Stimulated activated CD4-positive, alpha-beta T cell treated with anti-CD3 and anti-CD28 coated beads, Interleukin-15, amount 100 ng/mL, for 48 hours (primary cell): ENCODE data around the gene PLXNC1.

ENCODE experiments used
- DNase-seq, 2 donors: peaks; one replicate each; pipeline ENCODE4 v3.0.0-alpha.2; 2020; ENCODE audit warnings: low read depth in 2 of 2

Gene PLXNC1

GRCh38 chr12:94133964-94134795, 14.2 kb upstream of the PLXNC1 start:
- no peak for DNase-seq

- DNase-seq: no peak
Measured at GRCh38 chr12:94135896-94136295, 12.5 kb upstream of the PLXNC1 start.

DNA sequence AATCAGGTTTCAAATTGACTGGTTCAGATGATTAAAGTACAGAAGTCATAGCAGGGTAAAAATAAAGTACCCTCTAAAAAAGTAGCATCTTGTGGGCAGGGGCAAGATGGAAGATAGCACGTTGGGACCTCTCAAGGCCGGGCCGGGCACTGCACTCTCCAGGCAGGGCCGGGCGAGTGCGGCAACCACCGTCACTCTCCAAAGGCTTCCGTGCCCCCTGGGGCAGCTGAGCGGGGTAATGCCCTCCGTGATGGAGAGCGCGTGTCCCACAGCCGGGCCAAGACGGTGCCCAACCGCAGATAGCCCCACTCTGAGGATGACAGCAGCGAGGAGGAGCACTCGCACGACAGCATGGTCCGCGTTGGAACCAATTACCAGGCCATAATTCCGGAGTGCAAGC, 8.6 kb upstream of the PLXNC1 start:
- DNase-seq: no peak

DNA sequence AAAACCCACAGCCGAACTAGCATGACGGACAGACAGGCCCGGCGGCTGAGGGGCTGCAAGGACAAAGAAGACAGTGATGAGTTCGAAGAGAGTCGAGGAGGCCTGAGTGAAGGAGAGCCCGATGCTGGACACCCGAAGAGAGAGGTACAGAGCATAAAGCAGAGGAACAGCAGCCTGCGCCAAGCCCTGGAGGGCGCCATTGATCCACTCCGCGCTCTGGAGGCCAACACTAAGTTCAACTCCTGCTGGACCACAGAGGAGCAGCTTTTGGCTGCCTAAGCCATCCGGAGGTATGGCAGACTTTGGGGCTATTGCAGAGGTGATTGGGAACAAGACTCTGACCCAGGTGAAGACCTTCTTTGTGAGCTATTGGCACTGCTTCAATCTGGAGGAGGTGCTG, 7.8 kb upstream of the PLXNC1 start:
- DNase-seq: peak in 1 of 2 donors; percentile 32

DNA sequence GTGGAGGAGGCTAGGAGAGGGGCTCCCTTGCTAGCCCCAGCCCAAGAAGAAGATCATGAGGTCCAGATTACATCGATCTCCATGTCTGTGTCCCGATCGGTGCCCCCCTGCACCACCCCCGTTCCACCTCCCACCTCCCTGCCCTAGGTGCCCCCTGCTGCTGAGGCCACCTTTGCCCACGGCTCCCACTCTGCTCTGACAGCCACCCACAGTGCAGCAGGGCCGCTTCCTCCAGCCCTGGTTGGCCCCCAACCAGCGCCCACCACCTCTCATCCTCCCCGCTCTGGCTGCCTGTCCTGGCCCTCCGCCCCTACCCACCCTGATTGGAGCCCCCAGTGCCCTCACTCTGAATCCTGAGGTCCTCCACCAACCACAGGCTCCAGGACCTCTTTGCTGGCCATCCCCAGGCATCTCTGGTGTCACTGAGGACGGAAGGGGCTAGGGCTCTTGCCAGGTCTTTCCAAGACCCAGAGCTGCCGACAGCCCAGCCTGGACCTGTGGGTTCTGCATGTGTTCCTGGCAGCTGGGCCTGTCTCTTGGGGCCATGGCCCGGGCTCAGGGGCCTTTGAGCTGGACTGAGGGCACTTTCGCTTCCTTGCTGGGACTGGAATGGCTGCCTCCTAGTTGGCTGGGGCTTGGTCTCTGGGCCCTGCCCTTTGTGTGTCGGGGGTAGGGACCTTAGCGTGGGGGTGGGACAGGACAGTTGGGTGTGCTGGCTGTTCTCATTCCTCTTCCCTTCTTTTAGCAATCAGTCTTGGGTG, 7.2 kb upstream of the PLXNC1 start:
- DNase-seq: no peak

GRCh38 chr12:94141892-94142291, 6.5 kb upstream of the PLXNC1 start:
- no peak for DNase-seq

DNA sequence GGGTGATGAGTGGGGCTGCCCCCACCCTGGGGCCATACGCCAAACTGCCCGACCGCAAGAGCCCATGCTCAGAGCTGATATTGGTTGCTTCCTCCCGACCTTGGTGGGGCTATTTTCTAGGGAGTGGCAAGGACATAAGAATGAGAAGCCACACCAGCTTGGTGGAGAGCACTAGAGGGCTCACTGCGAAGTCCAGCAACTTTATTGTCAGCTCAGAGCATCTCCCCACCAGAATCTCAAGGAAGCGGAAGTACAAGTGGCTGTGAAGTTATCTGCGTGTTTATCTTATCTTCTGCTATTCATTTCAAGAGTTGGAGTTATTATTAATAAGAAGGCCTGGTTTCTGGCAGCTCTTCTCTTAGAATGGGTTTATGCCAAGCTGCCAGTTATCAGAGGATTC, 4.9 kb upstream of the PLXNC1 start:
- DNase-seq: no peak

GRCh38 chr12:94143951-94144350, 4.4 kb upstream of the PLXNC1 start:
- no peak for DNase-seq

DNA sequence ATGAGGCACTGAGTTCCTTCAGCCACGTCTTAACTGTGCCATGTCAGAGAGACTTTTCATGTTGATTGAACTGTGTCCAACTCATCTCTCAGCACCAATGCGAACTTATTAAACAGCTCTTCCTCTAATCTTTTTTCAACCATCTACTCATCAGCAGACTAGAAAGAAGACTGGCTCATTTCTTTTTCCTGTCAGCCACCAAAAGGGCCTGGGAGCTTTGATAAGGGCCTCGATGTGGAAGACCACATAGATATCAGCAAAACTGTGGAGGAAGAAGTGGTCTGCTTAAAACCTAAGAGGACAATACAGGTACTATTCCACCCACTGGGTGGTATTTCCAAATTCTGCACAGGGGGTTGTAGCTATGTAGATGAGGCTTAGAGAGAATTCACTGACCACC, 3.6 kb upstream of the PLXNC1 start:
- no peak for DNase-seq

DNA sequence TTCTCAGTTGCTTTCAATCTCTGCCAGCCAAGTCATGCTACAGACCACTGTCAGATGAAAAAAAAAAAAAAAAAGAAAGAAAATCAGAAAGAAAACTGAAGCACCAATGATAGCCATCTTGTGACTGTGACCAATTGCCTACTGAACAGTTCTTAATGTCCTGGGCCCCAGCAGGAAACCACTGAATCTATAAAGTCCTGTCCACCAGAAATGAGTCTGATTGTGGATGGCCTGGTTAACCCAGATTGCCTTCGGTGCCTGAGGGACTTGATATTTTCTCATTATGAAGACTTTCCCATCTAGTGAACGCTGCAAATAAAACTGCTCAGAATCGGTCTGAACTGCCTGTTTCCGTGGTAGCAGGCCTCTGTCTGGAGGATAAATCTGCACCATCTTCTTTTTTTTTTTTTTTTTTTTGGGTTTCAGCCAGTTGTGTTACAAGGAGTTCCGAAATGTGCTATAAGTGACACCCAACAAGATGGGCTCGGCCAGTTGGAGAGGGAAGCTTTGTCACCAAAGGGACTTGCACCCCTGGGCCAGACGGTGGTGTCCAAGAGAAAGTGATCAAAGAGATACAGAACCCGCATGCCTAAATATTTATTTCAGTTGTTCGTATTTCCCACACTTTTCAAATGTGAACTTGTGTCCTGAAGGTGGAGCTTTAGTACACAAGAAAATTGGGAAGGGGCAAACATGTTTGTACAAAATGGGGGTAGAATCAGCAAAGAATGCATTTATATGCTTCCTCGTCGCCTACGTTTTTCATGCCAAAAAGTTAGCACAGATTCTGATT, 3.0 kb upstream of the PLXNC1 start:
- DNase-seq: no peak

DNA sequence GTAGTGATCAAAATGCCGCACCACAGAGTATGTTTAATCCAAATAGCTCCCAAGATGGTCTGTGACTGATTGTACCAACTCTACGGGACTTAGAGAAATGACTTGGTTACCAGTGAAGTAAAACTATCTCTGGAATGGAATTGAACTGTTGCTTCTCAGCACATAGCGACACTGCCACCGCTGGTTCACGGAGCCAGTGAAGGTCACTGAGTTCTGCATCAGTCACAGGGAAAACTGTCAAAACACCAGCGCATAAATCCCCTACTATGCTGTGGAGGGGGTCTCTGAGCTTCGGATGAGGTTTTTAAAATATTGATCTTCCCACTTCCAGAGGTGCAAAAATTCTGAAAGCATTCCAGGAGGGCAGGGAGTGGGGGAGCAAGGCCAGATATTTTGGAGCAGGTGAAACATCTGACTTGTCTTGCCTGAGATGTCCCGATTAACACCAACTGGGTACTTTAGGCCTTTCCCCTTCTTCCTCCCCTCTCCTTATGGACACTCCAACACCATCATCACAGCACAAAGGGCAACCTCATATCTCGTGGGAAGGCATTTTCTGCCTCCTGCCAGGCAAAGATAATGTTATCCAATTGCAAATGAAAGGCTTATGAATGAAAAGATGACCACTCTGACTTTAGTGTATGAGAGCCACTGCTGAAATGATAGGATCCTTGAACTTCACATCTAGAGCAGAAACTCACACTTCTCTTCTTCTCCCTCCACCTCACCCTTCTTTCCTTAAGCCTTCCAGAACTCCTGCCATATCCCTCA, 2.0 kb upstream of the PLXNC1 start:
- no peak for DNase-seq

GRCh38 chr12:94147387-94147990, 888 bp upstream of the PLXNC1 start:
- no peak for DNase-seq

DNA sequence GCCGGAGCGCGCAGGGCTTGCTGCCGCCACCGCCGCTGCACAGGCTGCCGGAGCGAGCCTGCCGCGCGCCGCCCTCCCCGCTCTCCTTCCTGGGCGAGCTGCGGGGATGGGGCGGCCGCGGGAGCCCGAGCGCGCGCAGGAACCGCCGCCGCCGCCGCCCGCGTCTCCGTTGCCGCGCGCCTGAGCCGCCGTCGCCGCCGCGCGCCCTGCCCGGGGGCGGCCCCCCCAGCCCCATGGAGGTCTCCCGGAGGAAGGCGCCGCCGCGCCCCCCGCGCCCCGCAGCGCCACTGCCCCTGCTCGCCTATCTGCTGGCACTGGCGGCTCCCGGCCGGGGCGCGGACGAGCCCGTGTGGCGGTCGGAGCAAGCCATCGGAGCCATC, 352 bp downstream of the PLXNC1 start:
- no peak for DNase-seq

GRCh38 chr12:94149119-94149780, 873 bp downstream of the PLXNC1 start:
- DNase-seq: no peak

DNA sequence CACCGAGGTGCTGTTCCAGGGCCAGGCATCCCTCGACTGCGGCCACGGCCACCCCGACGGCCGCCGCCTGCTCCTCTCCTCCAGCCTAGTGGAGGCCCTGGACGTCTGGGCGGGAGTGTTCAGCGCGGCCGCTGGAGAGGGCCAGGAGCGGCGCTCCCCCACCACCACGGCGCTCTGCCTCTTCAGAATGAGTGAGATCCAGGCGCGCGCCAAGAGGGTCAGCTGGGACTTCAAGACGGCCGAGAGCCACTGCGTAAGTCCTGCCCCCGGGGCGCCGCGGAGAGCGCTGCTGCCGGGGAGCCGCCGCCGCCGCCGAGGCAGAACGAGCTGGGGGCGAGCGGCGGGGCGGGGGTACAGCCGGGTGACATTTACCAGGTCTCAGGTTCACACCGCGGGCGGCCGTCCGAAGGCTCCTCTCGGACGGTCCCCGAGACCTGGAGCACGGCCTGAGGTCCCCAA, 1.4 kb downstream of the PLXNC1 start:
- DNase-seq: no peak

DNA sequence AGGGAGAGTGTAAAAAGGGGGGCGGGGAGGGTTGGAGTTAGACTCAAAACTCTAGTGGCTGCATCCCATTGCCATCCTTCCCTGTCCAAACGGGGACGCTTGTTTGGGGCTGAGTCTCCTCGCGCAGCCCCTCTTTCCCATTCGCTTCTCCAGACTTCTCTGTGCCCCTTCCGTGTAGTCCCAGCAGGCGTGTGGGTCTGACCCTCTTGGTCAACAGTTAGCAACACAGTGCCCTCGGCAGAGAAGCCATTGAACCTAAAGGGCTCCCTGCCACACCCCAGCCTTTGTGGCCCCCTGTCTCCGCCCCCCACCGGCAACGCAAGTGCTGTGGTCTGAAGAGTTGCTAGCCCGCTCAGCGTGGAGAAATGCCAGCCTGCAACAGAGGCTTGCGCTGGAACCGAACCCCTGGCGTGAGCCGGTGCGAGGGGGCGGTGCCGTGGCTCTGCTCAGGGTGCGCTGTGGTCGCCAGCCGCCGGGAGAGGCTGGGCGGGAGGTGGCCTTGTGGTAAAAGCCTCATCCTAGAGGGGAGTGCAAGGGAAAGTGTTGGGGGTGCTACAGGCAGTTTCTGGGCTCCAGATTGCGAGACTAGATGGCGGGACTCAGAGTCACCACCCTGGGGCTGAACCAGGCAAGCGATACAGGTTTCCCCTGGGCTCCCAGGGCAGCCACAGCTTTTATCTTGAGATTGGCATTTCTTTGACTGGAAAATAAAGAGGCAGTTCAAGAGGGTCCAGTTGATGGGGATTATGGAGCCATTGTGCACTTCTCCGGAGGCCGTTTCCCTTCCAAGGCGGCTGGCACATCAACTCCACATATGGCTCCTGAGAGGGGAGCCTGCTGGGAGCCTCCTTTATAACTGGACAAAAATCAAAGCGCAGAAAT, 2.1 kb downstream of the PLXNC1 start:
- no peak for DNase-seq

GRCh38 chr12:94151582-94151981, 3.2 kb downstream of the PLXNC1 start:
- no peak for DNase-seq

GRCh38 chr12:94152292-94153078, 4.1 kb downstream of the PLXNC1 start:
- no peak for DNase-seq

DNA sequence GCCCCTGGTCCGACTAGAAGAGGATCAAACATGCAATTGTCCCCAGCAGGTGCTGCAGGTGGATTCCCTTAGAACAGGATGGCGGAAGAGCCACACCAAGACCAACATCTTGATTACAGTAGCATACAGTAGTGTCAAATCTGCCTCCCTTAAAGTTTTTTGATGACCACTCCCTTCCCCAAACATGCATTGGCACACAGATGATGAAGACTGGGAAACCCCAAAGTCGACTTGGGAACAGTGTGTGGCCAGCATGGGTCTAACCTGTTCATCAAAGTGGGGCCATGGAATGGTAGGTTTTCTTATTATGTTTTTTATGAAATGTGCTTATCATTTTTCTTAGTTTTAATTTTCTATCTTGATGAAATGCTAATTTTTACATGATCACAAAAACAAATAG, 8.8 kb downstream of the PLXNC1 start:
- DNase-seq: no peak
